OCI-LY7 (cell line): ENCODE measurements around the gene RAB3D. TPM values are rescaled to one million over a fixed set of nuclear protein-coding genes. Genes with fewer than 3 reads are reported as not detected.

Experiments
- BruUV-seq: library from RNA; stranded (reverse); fragments of 400-500 nt; replicated peaks from 2 replicates; lab custom pipeline; 2021; lab: Mats Ljungman, UMichigan
- CTCF ChIA-PET: fragments of 300-600 bp; sonication (Branson Sonifier 250); formaldehyde crosslinking; loops from one replicate; lab custom pipeline; 2022; ENCODE audit warnings: antibody characterized with exemption; ENCODE audit not compliant: unreplicated experiment; lab: Charles Lee
- POLR2A ChIA-PET: fragments of 300-600 bp; sonication (Branson Sonifier 250); formaldehyde crosslinking; loops from one replicate; lab custom pipeline; 2022; ENCODE audit warnings: antibody characterized with exemption; lab: Charles Lee
- DNase-seq: peaks from one replicate; pipeline ENCODE4 v3.0.0-alpha.2; 2015; ENCODE audit warnings: low spot score
- H2AFZ ChIP-seq: fragments of 200-600 bp; sonication (generic), shearing (Covaris generic); 2 replicates; pipeline ENCODE4 v1.6.1; 2014; ENCODE audit warnings: mild to moderate bottlenecking, antibody characterized with exemption, low read length, moderate library complexity
- H3K27ac ChIP-seq: fragments of 200-600 bp; sonication (generic); 2 replicates; pipeline ENCODE4 v1.5.1; 2014; ENCODE audit warnings: mixed run types, low read depth, mild to moderate bottlenecking, moderate library complexity, low read length, inconsistent platforms; ENCODE audit not compliant: poor library complexity, severe bottlenecking
- H3K36me3 ChIP-seq: fragments of 200-600 bp; sonication (generic); 2 replicates; pipeline ENCODE4 v1.6.1; 2014; ENCODE audit warnings: mild to moderate bottlenecking, antibody characterized with exemption, low read length, moderate library complexity, mixed read lengths; ENCODE audit not compliant: insufficient read depth
- H3K4me1 ChIP-seq: fragments of 200-600 bp; sonication (generic); 2 replicates; pipeline ENCODE4 v1.5.1; 2014; ENCODE audit warnings: mild to moderate bottlenecking, low read length; ENCODE audit not compliant: insufficient read depth, poor library complexity, severe bottlenecking
- H3K4me2 ChIP-seq: fragments of 200-600 bp; sonication (generic); 2 replicates; pipeline ENCODE4 v1.6.1; 2014; ENCODE audit warnings: mild to moderate bottlenecking, low read length
- H3K4me3 ChIP-seq: fragments of 200-600 bp; sonication (generic); 2 replicates; pipeline ENCODE4 v1.5.1; 2014; ENCODE audit warnings: mild to moderate bottlenecking, low read depth, low read length; ENCODE audit not compliant: poor library complexity, severe bottlenecking
- H3K79me2 ChIP-seq: fragments of 200-600 bp; sonication (generic); 2 replicates; pipeline ENCODE4 v1.6.1; 2016; ENCODE audit warnings: low read depth, mild to moderate bottlenecking, low read length, moderate library complexity, mixed read lengths; ENCODE audit not compliant: insufficient read depth
- H3K9me2 ChIP-seq: fragments of 200-600 bp; sonication (generic); 2 replicates; pipeline ENCODE4 v1.6.1; 2016; ENCODE audit warnings: mild to moderate bottlenecking, low read length, mixed read lengths; ENCODE audit not compliant: insufficient read depth
- H3K9me3 ChIP-seq: fragments of 200-600 bp; sonication (generic); 2 replicates; pipeline ENCODE4 v1.6.1; 2014; ENCODE audit warnings: mild to moderate bottlenecking, mixed run types, low read length, mixed read lengths
- H4K20me1 ChIP-seq: fragments of 200-600 bp; sonication (generic); 2 replicates; pipeline ENCODE4 v1.6.1; 2014; ENCODE audit warnings: mild to moderate bottlenecking, antibody characterized with exemption, low read length, moderate library complexity, mixed read lengths; ENCODE audit not compliant: insufficient read depth
- EZH2phosphoT487 ChIP-seq: fragments of 200-600 bp; sonication (generic); IDR thresholded peaks from 2 replicates; pipeline ENCODE4 v1.6.1; 2018; ENCODE audit warnings: low read depth, borderline replicate concordance, mild to moderate bottlenecking, mixed run types, antibody characterized with exemption, low read length, moderate library complexity, mixed read lengths
- intact Hi-C: fragments of 100-400 bp; cut with micrococcal nuclease; formaldehyde crosslinking; loops from one replicate; pipeline ENCODE4 v1.10.0; 2022; ENCODE audit not compliant: unreplicated experiment
- total RNA-seq, 2 experiments: library from RNA; depleted of rRNA in 1 of 2; stranded (reverse); fragments of >200 nt in 1 of 2; shearing (Covaris generic) in 1 of 2; gene quantifications; 2 replicates each; pipeline ENCODE4 v1.2.3, GENCODE V29; 2014 to 2022
- TF ChIP-seq, protein P1 (sequence below): fragments of 200-600 bp; sonication (generic); conservative IDR thresholded peaks from 2 replicates; pipeline ENCODE4 v1.5.1; 2014; ENCODE audit warnings: mild to moderate bottlenecking, antibody characterized with exemption, low read length, moderate library complexity, mixed read lengths

RAB3D gene
- total RNA-seq, 2 experiments from 2014 or later = 1.9 to 8.4 TPM

DNA sequence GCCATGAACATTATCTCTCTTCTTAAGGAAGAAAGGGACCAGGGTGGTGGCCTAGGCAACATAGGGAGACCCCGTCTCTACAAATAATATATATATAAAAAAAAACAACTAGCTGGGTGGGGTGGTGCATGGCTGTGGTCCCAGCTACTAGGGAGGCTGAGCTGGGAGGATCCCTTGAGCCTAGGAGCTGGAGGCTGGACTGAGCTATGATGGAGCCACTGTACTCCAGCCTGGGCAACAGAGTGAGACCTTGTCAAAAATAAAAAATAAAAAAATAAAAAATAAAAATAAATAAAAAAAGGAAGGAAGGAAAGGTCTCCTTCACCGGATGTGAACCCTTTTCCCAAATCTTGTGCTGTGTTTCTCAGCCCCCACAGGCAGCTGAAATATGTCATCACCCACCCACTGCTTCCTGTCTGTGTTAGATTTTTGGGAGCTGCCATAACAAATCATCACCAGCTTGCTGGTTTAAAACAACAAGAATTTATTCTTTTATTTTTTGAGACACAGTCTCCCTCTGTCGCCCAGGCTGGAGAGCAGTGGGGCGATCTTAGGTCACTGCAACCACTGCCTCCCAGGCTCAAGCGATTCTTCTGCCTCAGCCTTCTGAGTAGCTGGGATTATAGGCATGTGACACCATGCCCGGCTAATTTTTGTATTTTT lies 53.0 kb downstream of the RAB3D start:
- BruUV-seq = no TSS peak
- Histone ChIP-seq H3K9me2 (no peaks in the 10 kb centered on the region), H3K4me2 (no peak overlapping the region), H3K4me3 (no peak overlapping the region), H3K27ac (no peak overlapping the region), H3K4me1 (peaks cover 3% of the 10 kb centered on the region), H3K9me3 (no peaks in the 10 kb centered on the region), H2AFZ (no peak overlapping the region), H4K20me1 (no peaks in the 10 kb centered on the region), H3K36me3 (no peaks in the 10 kb centered on the region), H3K79me2 (no peaks in the 10 kb centered on the region)
- intact Hi-C loops = no loop called here
- POLR2A ChIA-PET = no interaction called here
- DNase-seq = no peak
- TF ChIP-seq EZH2phosphoT487 = no peak
- TF ChIP-seq, protein P1, sequence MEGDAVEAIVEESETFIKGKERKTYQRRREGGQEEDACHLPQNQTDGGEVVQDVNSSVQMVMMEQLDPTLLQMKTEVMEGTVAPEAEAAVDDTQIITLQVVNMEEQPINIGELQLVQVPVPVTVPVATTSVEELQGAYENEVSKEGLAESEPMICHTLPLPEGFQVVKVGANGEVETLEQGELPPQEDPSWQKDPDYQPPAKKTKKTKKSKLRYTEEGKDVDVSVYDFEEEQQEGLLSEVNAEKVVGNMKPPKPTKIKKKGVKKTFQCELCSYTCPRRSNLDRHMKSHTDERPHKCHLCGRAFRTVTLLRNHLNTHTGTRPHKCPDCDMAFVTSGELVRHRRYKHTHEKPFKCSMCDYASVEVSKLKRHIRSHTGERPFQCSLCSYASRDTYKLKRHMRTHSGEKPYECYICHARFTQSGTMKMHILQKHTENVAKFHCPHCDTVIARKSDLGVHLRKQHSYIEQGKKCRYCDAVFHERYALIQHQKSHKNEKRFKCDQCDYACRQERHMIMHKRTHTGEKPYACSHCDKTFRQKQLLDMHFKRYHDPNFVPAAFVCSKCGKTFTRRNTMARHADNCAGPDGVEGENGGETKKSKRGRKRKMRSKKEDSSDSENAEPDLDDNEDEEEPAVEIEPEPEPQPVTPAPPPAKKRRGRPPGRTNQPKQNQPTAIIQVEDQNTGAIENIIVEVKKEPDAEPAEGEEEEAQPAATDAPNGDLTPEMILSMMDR = no peak
- CTCF ChIA-PET = no interaction called here

DNA sequence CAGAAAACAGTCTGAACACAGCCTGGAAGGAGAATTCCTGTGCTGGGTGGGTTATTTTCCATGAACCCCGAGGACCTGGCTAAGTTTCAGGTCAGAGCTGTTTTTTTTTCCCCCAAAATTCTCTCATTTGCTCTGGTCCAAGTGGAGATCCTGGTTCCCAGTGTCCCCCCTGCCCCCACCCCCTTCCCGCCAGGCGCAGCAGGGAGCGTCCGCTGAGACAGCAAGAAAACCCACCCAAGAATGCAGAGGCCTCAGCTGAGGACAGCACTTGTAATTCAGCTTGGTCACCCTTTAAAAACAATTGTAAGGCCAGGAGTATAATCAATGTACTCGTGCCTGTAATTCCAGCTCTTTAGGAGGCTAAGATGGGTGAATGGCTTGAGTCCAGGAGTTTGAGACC lies 54.9 kb downstream of the RAB3D start:
- no peak overlapping the region for H3K27ac ChIP-seq
- H3K4me1 ChIP-seq = peaks cover 7% of the 10 kb centered on the region
- CTCF ChIA-PET = no interaction called here
- H3K4me2 ChIP-seq = no peak overlapping the region
- H3K79me2 ChIP-seq = no peaks in the 10 kb centered on the region
- no peaks in the 10 kb centered on the region for H3K9me3 ChIP-seq
- no peaks in the 10 kb centered on the region for H3K36me3 ChIP-seq
- BruUV-seq = no TSS peak
- POLR2A ChIA-PET = interaction anchor here (0.7 kb wide), 1 partner anchor 85 kb away, joined by 3 read pairs; no protein-coding TSS in a partner anchor
- intact Hi-C loops = no loop called here
- no peak overlapping the region for H2AFZ ChIP-seq
- no peaks in the 10 kb centered on the region for H4K20me1 ChIP-seq
- H3K9me2 ChIP-seq = no peaks in the 10 kb centered on the region
- TF ChIP-seq, protein P1 = no peak
- TF ChIP-seq EZH2phosphoT487 = no peak
- DNase-seq = no peak
- no peak overlapping the region for H3K4me3 ChIP-seq

DNA sequence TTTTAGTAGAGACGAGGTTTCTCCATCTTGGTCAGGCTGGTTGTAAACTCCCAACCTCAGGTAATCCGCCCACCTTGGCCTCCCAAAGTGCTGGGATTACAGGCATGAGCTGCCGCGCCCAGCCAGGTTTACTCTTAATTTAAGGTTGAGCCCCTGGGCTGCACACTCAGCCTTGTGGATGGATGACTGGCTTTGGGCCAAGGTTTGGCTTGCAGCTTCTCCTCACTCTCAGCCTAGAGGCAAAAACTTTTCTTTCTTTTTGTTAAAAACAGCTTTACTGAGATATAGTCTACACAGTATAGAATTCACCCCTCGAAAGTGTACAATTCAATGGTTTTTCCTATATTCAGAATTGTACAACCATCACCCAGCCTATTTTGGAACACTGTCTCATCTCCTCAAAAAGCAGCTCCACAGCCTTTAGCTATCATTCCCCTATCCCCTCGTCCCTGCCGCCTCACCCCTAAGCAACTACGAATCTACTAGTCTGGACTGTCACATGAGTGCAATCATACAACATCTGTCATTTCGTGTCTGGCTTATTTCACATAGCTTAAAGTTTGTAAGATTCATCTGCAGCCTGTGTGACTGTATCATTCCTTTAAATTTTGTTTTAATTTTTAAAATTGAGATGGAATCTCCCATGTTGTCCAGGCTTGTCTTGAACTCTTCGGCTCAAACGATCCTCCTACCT lies 58.0 kb downstream of the RAB3D start:
- H3K27ac ChIP-seq = no peak overlapping the region
- ChIA-PET POLR2A (no interaction called here), CTCF (no interaction called here)
- no peak overlapping the region for H3K4me2 ChIP-seq
- no peak overlapping the region for H3K4me3 ChIP-seq
- H3K4me1 ChIP-seq = peaks cover 8% of the 10 kb centered on the region
- H3K9me3 ChIP-seq = no peaks in the 10 kb centered on the region
- H3K36me3 ChIP-seq = no peaks in the 10 kb centered on the region
- H2AFZ ChIP-seq = no peak overlapping the region
- intact Hi-C loops = no loop called here
- H4K20me1 ChIP-seq = no peaks in the 10 kb centered on the region
- H3K9me2 ChIP-seq = no peaks in the 10 kb centered on the region
- no peak for DNase-seq
- TF ChIP-seq, protein P1 = no peak
- no peak for TF ChIP-seq EZH2phosphoT487
- BruUV-seq = no TSS peak
- no peaks in the 10 kb centered on the region for H3K79me2 ChIP-seq
